ENCODE data around the gene SMIM23.

Gene SMIM23

GRCh38 chr5:171826132-171826531 lies 40.5 kb downstream of the SMIM23 start:
- TF ChIP-seq ZNF70 (CRISPR knock-in tag; IDR thresholded peaks at IDR 0.05) (no peak), ZFP3 (CRISPR knock-in tag; IDR thresholded peaks at IDR 0.05) (no peak), CSDC2 (CRISPR knock-in tag; IDR thresholded peaks at IDR 0.05) (no peak)
- ATAC-seq: no peak

- ATAC-seq: no peak
- TF ChIP-seq TSHZ2 (CRISPR knock-in tag; IDR thresholded peaks at IDR 0.05): no peak
These were observed 41.5 kb downstream of the SMIM23 start for GRCh38 chr5:171827162-171827561.

GRCh38 chr5:171830686-171831085 lies 45.1 kb downstream of the SMIM23 start:
- TF ChIP-seq ARNTL (CRISPR knock-in tag; IDR thresholded peaks at IDR 0.05; ENCODE audit: borderline replicate concordance, low read depth): no peak
- no peak for TF ChIP-seq CSRNP3 (CRISPR knock-in tag; IDR thresholded peaks at IDR 0.05)
- TF ChIP-seq TCF4 (CRISPR knock-in tag; IDR thresholded peaks at IDR 0.05; ENCODE audit: borderline replicate concordance): no peak
- TF ChIP-seq CREB5 (CRISPR knock-in tag; IDR thresholded peaks at IDR 0.05; ENCODE audit: low read depth): no peak
- no peak for TF ChIP-seq ZC3H10 (CRISPR knock-in tag; IDR thresholded peaks at IDR 0.05)
- no peak for TF ChIP-seq TOX (CRISPR knock-in tag; IDR thresholded peaks at IDR 0.05; ENCODE audit: borderline replicate concordance)
- no peak for TF ChIP-seq ZFP3 (CRISPR knock-in tag; IDR thresholded peaks at IDR 0.05)
- no peak for TF ChIP-seq RARB (CRISPR knock-in tag; IDR thresholded peaks at IDR 0.05)
- TF ChIP-seq ISL1 (CRISPR knock-in tag; IDR thresholded peaks at IDR 0.05): no peak
- TF ChIP-seq PPARA (CRISPR knock-in tag; IDR thresholded peaks at IDR 0.05; ENCODE audit: borderline replicate concordance): no peak
- no peak for TF ChIP-seq ZNF70 (CRISPR knock-in tag; IDR thresholded peaks at IDR 0.05)
- no peak for TF ChIP-seq POU6F1 (CRISPR knock-in tag; IDR thresholded peaks at IDR 0.05; ENCODE audit: borderline replicate concordance, low read depth)
- no peak for TF ChIP-seq ESRRG (CRISPR knock-in tag; IDR thresholded peaks at IDR 0.05)
- no peak for TF ChIP-seq ZFP30 (CRISPR knock-in tag; IDR thresholded peaks at IDR 0.05)
- TF ChIP-seq ZNF565 (CRISPR knock-in tag; conservative IDR thresholded peaks at IDR 0.05; ENCODE audit: low read depth): no peak
- ATAC-seq: no peak

- no peak for ATAC-seq
- TF ChIP-seq GLIS3 (CRISPR knock-in tag; IDR thresholded peaks at IDR 0.05) (no peak), TCF4 (CRISPR knock-in tag; IDR thresholded peaks at IDR 0.05; ENCODE audit: borderline replicate concordance) (no peak), OSR1 (CRISPR knock-in tag; IDR thresholded peaks at IDR 0.05) (no peak)
These were observed 47.2 kb downstream of the SMIM23 start for GRCh38 chr5:171832775-171833174.

GRCh38 chr5:171834461-171834860 lies 48.8 kb downstream of the SMIM23 start:
- ATAC-seq: no peak
- TF ChIP-seq ESRRG (CRISPR knock-in tag; IDR thresholded peaks at IDR 0.05) (no peak), TCF4 (CRISPR knock-in tag; IDR thresholded peaks at IDR 0.05; ENCODE audit: borderline replicate concordance) (no peak), ISL1 (CRISPR knock-in tag; IDR thresholded peaks at IDR 0.05) (no peak), TSHZ2 (CRISPR knock-in tag; IDR thresholded peaks at IDR 0.05) (no peak), ZNF565 (CRISPR knock-in tag; conservative IDR thresholded peaks at IDR 0.05; ENCODE audit: low read depth) (no peak), TOX (CRISPR knock-in tag; IDR thresholded peaks at IDR 0.05; ENCODE audit: borderline replicate concordance) (no peak), OSR1 (CRISPR knock-in tag; IDR thresholded peaks at IDR 0.05) (no peak), GLIS3 (CRISPR knock-in tag; IDR thresholded peaks at IDR 0.05) (no peak), CSRNP3 (CRISPR knock-in tag; IDR thresholded peaks at IDR 0.05) (no peak), PATZ1 (CRISPR knock-in tag; IDR thresholded peaks at IDR 0.05; ENCODE audit: borderline replicate concordance) (no peak), BACH2 (CRISPR knock-in tag; IDR thresholded peaks at IDR 0.05; ENCODE audit: borderline replicate concordance) (no peak), ZC3H10 (CRISPR knock-in tag; IDR thresholded peaks at IDR 0.05) (no peak)

Data from SK-N-SH treated with all-trans-retinoic acid at 6 μM for 48 hours (cell line).